ENCODE measurements around the gene SH2D5.
A peak's percentile ranks its signal among the peaks of the same experiment; 100 is the strongest.

SH2D5 gene

GRCh38 chr1:20713440-20713839 lies 19.1 kb downstream of the SH2D5 start:
- DNase-seq (ENCODE audit: low read depth) = no peak

GRCh38 chr1:20712215-20712577 lies 20.3 kb downstream of the SH2D5 start:
- DNase-seq (ENCODE audit: low read depth) = no peak

- DNase-seq (ENCODE audit: low read depth) = no peak
These were observed 21.0 kb downstream of the SH2D5 start for GRCh38 chr1:20711285-20712214.

GRCh38 chr1:20710469-20711284 lies 21.8 kb downstream of the SH2D5 start:
- DNase-seq (ENCODE audit: low read depth) = no peak

- no peak for DNase-seq (ENCODE audit: low read depth)
These were observed 22.6 kb downstream of the SH2D5 start for GRCh38 chr1:20709868-20710267.

- no peak for DNase-seq (ENCODE audit: low read depth)
These were observed 23.6 kb downstream of the SH2D5 start for GRCh38 chr1:20708891-20709290.

GRCh38 chr1:20708057-20708456 lies 24.4 kb downstream of the SH2D5 start:
- no peak for DNase-seq (ENCODE audit: low read depth)

GRCh38 chr1:20706841-20707240 lies 25.7 kb downstream of the SH2D5 start:
- no peak for DNase-seq (ENCODE audit: low read depth)

- no peak for DNase-seq (ENCODE audit: low read depth)
These were observed 27.2 kb downstream of the SH2D5 start for GRCh38 chr1:20705203-20705755.

- no peak for DNase-seq (ENCODE audit: low read depth)
These were observed 27.9 kb downstream of the SH2D5 start for GRCh38 chr1:20704390-20705202.

GRCh38 chr1:20703124-20703756 lies 29.3 kb downstream of the SH2D5 start:
- DNase-seq (ENCODE audit: low read depth) = no peak

GRCh38 chr1:20702416-20702815 lies 30.1 kb downstream of the SH2D5 start:
- no peak for DNase-seq (ENCODE audit: low read depth)

GRCh38 chr1:20701847-20702246 lies 30.7 kb downstream of the SH2D5 start:
- DNase-seq (ENCODE audit: low read depth) = no peak

GRCh38 chr1:20701446-20701845 lies 31.1 kb downstream of the SH2D5 start:
- no peak for DNase-seq (ENCODE audit: low read depth)

- DNase-seq (ENCODE audit: low read depth) = no peak
These were observed 31.8 kb downstream of the SH2D5 start for GRCh38 chr1:20700636-20701215.

GRCh38 chr1:20699558-20699957 lies 32.9 kb downstream of the SH2D5 start:
- no peak for DNase-seq (ENCODE audit: low read depth)

GRCh38 chr1:20698195-20698910 lies 34.1 kb downstream of the SH2D5 start:
- DNase-seq (ENCODE audit: low read depth) = no peak

- DNase-seq (ENCODE audit: low read depth) = no peak
These were observed 34.9 kb downstream of the SH2D5 start for GRCh38 chr1:20697563-20697962.

GRCh38 chr1:20696397-20697333 lies 35.8 kb downstream of the SH2D5 start:
- peak; percentile 52 for DNase-seq (ENCODE audit: low read depth)
